H1 (cell line): ENCODE results near the gene VPS35. TPM values are rescaled to one million over a fixed set of nuclear protein-coding genes. Genes with fewer than 3 reads are reported as not detected.

Experiments
- CTCF ChIA-PET: fragments of 300-600 bp; sonication (Branson Sonifier 250); formaldehyde crosslinking; loops from one replicate; lab custom pipeline; 2021; ENCODE audit not compliant: partially characterized antibody; lab: Charles Lee
- POLR2A ChIA-PET: fragments of 300-600 bp; sonication (Branson Sonifier 250); formaldehyde crosslinking; loops from one replicate; lab custom pipeline; 2021; ENCODE audit warnings: inconsistent platforms; ENCODE audit not compliant: partially characterized antibody; lab: Charles Lee
- DNase-seq, 2 experiments: peaks; one replicate each; pipeline versions ENCODE4 v3.0.0 to v3.0.0-alpha.2; 2010 to 2022; ENCODE audit warnings: low spot score in 2 of 2, low read depth in 1 of 2, mixed read lengths in 1 of 2
- FAIRE-seq: peaks from 2 replicates; lab custom pipeline; 2011; peaks lifted over from hg19 to GRCh38; lab: Jason Lieb, UNC
- H2AFZ ChIP-seq: 2 replicates; pipeline ENCODE4 v1.8.1; 2012; ENCODE audit warnings: low read length, inconsistent platforms
- H2AK5ac ChIP-seq: 2 replicates; pipeline ENCODE4 v1.6.1; 2013; ENCODE audit warnings: low read depth, low read length
- H2BK120ac ChIP-seq: replicated peaks from 2 replicates; pipeline ENCODE3; 2013; ENCODE audit warnings: low read depth, low read length, inconsistent platforms
- H2BK12ac ChIP-seq: 2 replicates; pipeline ENCODE4 v1.6.1; 2013; ENCODE audit warnings: low read depth, low read length
- H2BK15ac ChIP-seq: 2 replicates; pipeline ENCODE4 v1.6.1; 2013; ENCODE audit warnings: low read length
- H2BK20ac ChIP-seq: 2 replicates; pipeline ENCODE4 v1.6.1; 2013; ENCODE audit warnings: low read length
- H2BK5ac ChIP-seq: 2 replicates; pipeline ENCODE4 v1.6.1; 2013; ENCODE audit warnings: low read depth, low read length
- H3K14ac ChIP-seq: 2 replicates; pipeline ENCODE4 v1.6.1; 2013; ENCODE audit warnings: inconsistent platforms; ENCODE audit not compliant: insufficient read length
- H3K18ac ChIP-seq: 2 replicates; pipeline ENCODE4 v1.6.1; 2013; ENCODE audit warnings: low read length; ENCODE audit errors: extremely low read depth
- H3K23ac ChIP-seq: 2 replicates; pipeline ENCODE4 v1.6.1; 2013; ENCODE audit warnings: inconsistent platforms; ENCODE audit not compliant: insufficient read length
- H3K23me2 ChIP-seq: 2 replicates; pipeline ENCODE4 v1.6.1; 2013; ENCODE audit warnings: low read depth, low read length
- H3K27ac ChIP-seq: 2 replicates; pipeline ENCODE4 v1.6.1; 2011; ENCODE audit warnings: low read depth, low read length, inconsistent platforms
- H3K27me3 ChIP-seq, 4 experiments: replicated peaks in 1 of 4; 1 replicate in 1 of 4; 2 replicates in 3 of 4; pipeline versions ENCODE4 v1.6.1 to v1.8.1; 2011 to 2013; ENCODE audit warnings: low read length in 3 of 4, mild to moderate bottlenecking in 3 of 4, inconsistent platforms in 2 of 4, mixed read lengths in 2 of 4, moderate library complexity in 1 of 4; ENCODE audit not compliant: control insufficient read depth in 3 of 4, insufficient read depth in 3 of 4; ENCODE audit errors: extremely low read depth in 1 of 4
- H3K36me3 ChIP-seq, 4 experiments: 2 replicates each; pipeline versions ENCODE4 v1.6.1 to v1.8.1; 2011 to 2013; ENCODE audit warnings: mild to moderate bottlenecking in 4 of 4, low read length in 3 of 4, moderate library complexity in 2 of 4, control low read depth in 1 of 4, inconsistent platforms in 1 of 4; ENCODE audit not compliant: insufficient read depth in 4 of 4, control insufficient read depth in 2 of 4
- H3K4ac ChIP-seq: replicated peaks from 2 replicates; pipeline ENCODE3; 2013; ENCODE audit warnings: low read length, low read depth, mixed read lengths, inconsistent platforms; ENCODE audit not compliant: insufficient read length
- H3K4me1 ChIP-seq, 4 experiments: replicated peaks in 1 of 4; 1 replicate in 1 of 4; 2 replicates in 3 of 4; pipeline versions ENCODE4 v1.6.1 to v1.8.1; 2011 to 2013; ENCODE audit warnings: low read length in 3 of 4, inconsistent platforms in 2 of 4, mixed read lengths in 1 of 4; ENCODE audit not compliant: insufficient read depth in 4 of 4, control insufficient read depth in 3 of 4
- H3K4me2 ChIP-seq, 2 experiments: 2 replicates each; pipeline versions ENCODE4 v1.6.1 to v1.8.1; 2011 to 2013; ENCODE audit warnings: low read depth in 2 of 2, low read length in 2 of 2, control low read depth in 1 of 2, inconsistent platforms in 1 of 2, mild to moderate bottlenecking in 1 of 2; ENCODE audit not compliant: insufficient read depth in 1 of 2
- H3K4me3 ChIP-seq, 4 experiments: fragments of 200-600, 300-600 bp in 1 of 4; sonication (generic), shearing (Covaris generic), sonication (Bioruptor Twin) in 1 of 4; 2 replicates each; pipeline versions ENCODE4 v1.5.1 to v1.8.1; 2011 to 2016; ENCODE audit warnings: low read length in 4 of 4, low read depth in 3 of 4, control low read depth in 2 of 4, inconsistent platforms in 2 of 4, mild to moderate bottlenecking in 2 of 4, mixed read lengths in 1 of 4, moderate library complexity in 1 of 4; ENCODE audit not compliant: insufficient read depth in 2 of 4; ENCODE audit errors: extremely low read depth in 1 of 4
- H3K56ac ChIP-seq: replicated peaks from 2 replicates; pipeline ENCODE3; 2013; ENCODE audit warnings: low read depth, mild to moderate bottlenecking, mixed read lengths, low read length, inconsistent platforms; ENCODE audit not compliant: insufficient read length
- H3K79me1 ChIP-seq: 2 replicates; pipeline ENCODE4 v1.6.1; 2013; ENCODE audit warnings: low read depth, low read length, control low read depth
- H3K79me2 ChIP-seq, 2 experiments: 2 replicates each; pipeline versions ENCODE4 v1.6.1 to v1.8.1; 2012 to 2013; ENCODE audit warnings: low read length in 2 of 2, mild to moderate bottlenecking in 2 of 2, inconsistent platforms in 1 of 2; ENCODE audit not compliant: insufficient read depth in 2 of 2, control insufficient read depth in 1 of 2
- H3K9ac ChIP-seq, 4 experiments: replicated peaks in 1 of 4; 1 replicate in 1 of 4; 2 replicates in 3 of 4; pipeline versions ENCODE4 v1.6.1 to v1.8.1; 2011 to 2013; ENCODE audit warnings: low read depth in 3 of 4, low read length in 3 of 4, control low read depth in 2 of 4, mild to moderate bottlenecking in 2 of 4, moderate library complexity in 2 of 4, inconsistent platforms in 1 of 4; ENCODE audit errors: extremely low read depth in 1 of 4
- H3K9me3 ChIP-seq, 2 experiments: 2 replicates each; pipeline versions ENCODE4 v1.6.1 to v1.8.1; 2012 to 2013; ENCODE audit warnings: mild to moderate bottlenecking in 2 of 2, moderate library complexity in 2 of 2, control low read depth in 1 of 2, inconsistent platforms in 1 of 2, low read depth in 1 of 2, low read length in 1 of 2, mixed read lengths in 1 of 2; ENCODE audit not compliant: insufficient read depth in 2 of 2
- H4K20me1 ChIP-seq, 2 experiments: replicated peaks in 1 of 2; 2 replicates each; pipeline versions ENCODE3 to v1.8.1; 2011 to 2013; ENCODE audit warnings: inconsistent platforms in 2 of 2, low read length in 2 of 2, mild to moderate bottlenecking in 1 of 2; ENCODE audit not compliant: insufficient read depth in 2 of 2, control insufficient read depth in 1 of 2
- H4K5ac ChIP-seq: 2 replicates; pipeline ENCODE4 v1.6.1; 2013; ENCODE audit warnings: low read length, low read depth, mixed read lengths, inconsistent platforms; ENCODE audit not compliant: insufficient read length
- H4K8ac ChIP-seq: 2 replicates; pipeline ENCODE4 v1.8.0; 2013; ENCODE audit warnings: mild to moderate bottlenecking, moderate library complexity, low read length, inconsistent platforms; ENCODE audit not compliant: insufficient read depth; ENCODE audit errors: extremely low read depth
- H4K91ac ChIP-seq: replicated peaks from 2 replicates; pipeline ENCODE3; 2013; ENCODE audit warnings: low read length, mixed read lengths, inconsistent platforms; ENCODE audit not compliant: insufficient read length
- BRCA1 ChIP-seq: IDR thresholded peaks from 2 replicates; pipeline ENCODE4 v1.6.1; 2012; ENCODE audit warnings: low read depth, low read length, improper control_type of control experiment
- CHD1 ChIP-seq: IDR thresholded peaks from 2 replicates; pipeline ENCODE4 v1.6.1; 2012; ENCODE audit warnings: low read depth, low read length, improper control_type of control experiment
- CTBP2 ChIP-seq: IDR thresholded peaks from 2 replicates; pipeline ENCODE4 v1.7.0; 2011; ENCODE audit warnings: borderline replicate concordance, mild to moderate bottlenecking, moderate library complexity, mixed read lengths, low read length; ENCODE audit not compliant: insufficient read depth, insufficient read length
- EZH2 ChIP-seq: fragments of 200-600 bp; sonication (generic); IDR thresholded peaks from 2 replicates; pipeline ENCODE4 v1.7.1; 2012; ENCODE audit warnings: low read depth, mild to moderate bottlenecking, moderate library complexity, low read length, inconsistent platforms; ENCODE audit not compliant: severe bottlenecking
- GTF2F1 ChIP-seq: IDR thresholded peaks from 2 replicates; pipeline ENCODE4 v1.6.1; 2012; ENCODE audit warnings: low read depth, low read length, improper control_type of control experiment, borderline replicate concordance
- NANOG ChIP-seq: IDR thresholded peaks from 2 replicates; pipeline ENCODE4 v1.6.1; 2011; ENCODE audit warnings: low read length, low read depth, mild to moderate bottlenecking, inconsistent platforms; ENCODE audit not compliant: insufficient read depth, poor library complexity, severe bottlenecking
- SIX5 ChIP-seq: IDR thresholded peaks from 2 replicates; pipeline ENCODE4 v1.6.1; 2011; ENCODE audit warnings: mild to moderate bottlenecking, low read depth, low read length
- SP4 ChIP-seq: IDR thresholded peaks from 2 replicates; pipeline ENCODE4 v1.6.1; 2012; ENCODE audit warnings: low read length, inconsistent platforms
- SRF ChIP-seq: IDR thresholded peaks from 2 replicates; pipeline ENCODE4 v1.6.1; 2011; ENCODE audit warnings: mild to moderate bottlenecking, low read depth, low read length, moderate library complexity
- ZNF274 ChIP-seq: IDR thresholded peaks from 2 replicates; pipeline ENCODE4 v1.7.0; 2012; ENCODE audit warnings: low read length, borderline replicate concordance; ENCODE audit errors: extremely low read depth
- WGBS, 2 experiments: shearing (Covaris generic) in 1 of 2; methylation state at CpG; one replicate each; pipeline versions ENCODE4 v1.1.6 to v1.1.7; 2013 to 2015; ENCODE audit warnings: low lambda C conversion rate in 2 of 2, mixed read lengths in 2 of 2, inconsistent platforms in 1 of 2, low coverage in 1 of 2, missing lambda C conversion rate in 1 of 2; ENCODE audit not compliant: insufficient replicate concordance in 2 of 2, insufficient coverage in 1 of 2, insufficient read length in 1 of 2; ENCODE audit errors: extremely low coverage in 1 of 2, missing lambda C conversion rate in 1 of 2; 5-methylcytosine and 5-hydroxymethylcytosine counted together
- polyA plus RNA-seq, 7 experiments: library from polyadenylated mRNA; depleted of rRNA in 3 of 7; stranded (reverse) in 5 of 7; unstranded in 2 of 7; fragments of >200 nt in 5 of 7; fragments of 200-250 nt in 2 of 7; gene quantifications; 1 replicate in 5 of 7; 2 replicates in 1 of 7; 4 replicates in 1 of 7; pipeline versions ENCODE4 v1.2.1 to v1.2.3, GENCODE V29; 2011 to 2013; ENCODE audit warnings: missing spikeins in 2 of 7, mixed read lengths in 2 of 7
- total RNA-seq: library from RNA; stranded (reverse); fragmentation: NEBNext Ultra II Directional; extraction: Animal tissue kit (Norgen Biotek cat#: 25700); gene quantifications from 2 replicates; pipeline ENCODE4 v1.2.1, GENCODE V29; 2021

The VPS35 gene
- total and polyA plus RNA-seq, 2 of the 8 experiments (the other 6 are each of a cell fraction or from before 2014, with no cell fraction given): 10.3 to 66.9 TPM

DNA sequence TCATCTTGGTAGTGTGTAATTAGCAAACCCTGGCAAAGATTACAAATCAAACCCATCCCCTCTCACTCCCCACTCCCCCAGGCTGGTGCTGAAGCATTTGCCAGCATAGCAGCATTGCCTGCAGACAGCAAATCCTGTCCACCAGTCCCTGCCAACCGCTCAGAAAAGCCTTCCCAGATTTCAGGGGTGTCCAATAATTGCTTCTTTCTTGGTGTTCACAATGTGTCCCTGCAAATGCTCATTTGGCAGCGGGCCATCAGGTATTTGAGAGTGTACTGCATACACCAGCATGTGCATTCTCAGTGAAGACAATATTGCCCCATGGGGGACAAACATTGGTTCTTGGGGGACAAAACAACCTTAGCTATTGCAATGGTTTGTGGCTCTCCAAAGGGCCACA lies 28.7 kb upstream of the VPS35 start:
- FAIRE-seq: no peak
- H3K23me2 ChIP-seq: no peaks in the 10 kb centered on the region
- H4K20me1 ChIP-seq: no peaks in the 10 kb centered on the region
- H4K5ac ChIP-seq: no peak overlapping the region
- H2BK12ac ChIP-seq: no peak overlapping the region
- ChIA-PET POLR2A (no interaction called here), CTCF (no interaction called here)
- H4K8ac ChIP-seq: peak overlapping the region; percentile 57
- H2BK15ac ChIP-seq: no peak overlapping the region
- no peak for TF ChIP-seq CHD1
- no peak for TF ChIP-seq CTBP2
- TF ChIP-seq NANOG: no peak
- TF ChIP-seq EZH2: no peak
- TF ChIP-seq GTF2F1: no peak
- TF ChIP-seq BRCA1: no peak
- no peak for TF ChIP-seq SP4
- no peak for TF ChIP-seq ZNF274
- TF ChIP-seq SRF: no peak
- TF ChIP-seq SIX5: no peak
- no peaks in the 10 kb centered on the region for H3K4me1 ChIP-seq
- no peaks in the 10 kb centered on the region for H3K79me2 ChIP-seq
- no peak overlapping the region for H4K91ac ChIP-seq
- H3K18ac ChIP-seq: no peak overlapping the region
- H3K23ac ChIP-seq: no peak overlapping the region
- DNase-seq: peak in 1 of 2 experiments; percentile 28
- no peak overlapping the region for H2BK120ac ChIP-seq
- 90% methylated on average over 2 of the region's 2 CpGs; no CpG with 5 or more reads in 1 of the 2 experiments for WGBS, 2 experiments
- no peak overlapping the region for H3K27ac ChIP-seq
- no peak overlapping the region for H2BK20ac ChIP-seq
- no peaks in the 10 kb centered on the region for H3K9me3 ChIP-seq
- no peaks in the 10 kb centered on the region for H3K36me3 ChIP-seq
- H2BK5ac ChIP-seq: no peak overlapping the region
- H3K4ac ChIP-seq: no peak overlapping the region
- no peak overlapping the region for H3K9ac ChIP-seq
- H3K4me3 ChIP-seq: no peak overlapping the region
- H2AK5ac ChIP-seq: no peak overlapping the region
- H3K79me1 ChIP-seq: no peaks in the 10 kb centered on the region
- no peak overlapping the region for H3K56ac ChIP-seq
- no peak overlapping the region for H3K14ac ChIP-seq
- no peak overlapping the region for H2AFZ ChIP-seq
- H3K4me2 ChIP-seq: no peak overlapping the region
- H3K27me3 ChIP-seq: no peaks in the 10 kb centered on the region
